HG03575 (cell line): ENCODE data around the gene KCNK10.

Experiments
- ATAC-seq: cut with Tn5 transposase; IDR thresholded peaks from one replicate; pipeline ENCODE4 v1.9.1; 2021; ENCODE audit not compliant: unreplicated experiment, insufficient number of reproducible peaks, low FRiP score; ENCODE audit errors: extremely low read depth

Gene KCNK10

DNA sequence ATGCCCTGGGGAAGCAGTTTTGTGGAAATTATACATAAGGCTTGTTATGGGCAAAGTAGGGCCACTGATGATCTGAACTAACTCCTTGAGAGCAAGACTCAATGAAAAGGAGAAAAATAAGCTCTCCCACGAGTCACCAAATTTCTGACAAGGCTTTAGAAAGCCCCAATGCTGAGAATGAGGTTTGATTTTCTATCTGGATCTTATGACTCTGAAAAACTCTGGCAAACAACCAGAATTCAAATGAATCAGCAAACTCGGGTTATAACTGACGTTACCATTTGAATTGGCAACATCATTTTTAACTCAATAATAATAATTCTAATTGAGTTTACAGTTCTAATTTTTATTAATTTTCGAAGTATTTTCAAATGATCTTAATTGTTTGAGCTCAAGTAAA is 79.1 kb downstream of the KCNK10 start:
- ATAC-seq: no peak

DNA sequence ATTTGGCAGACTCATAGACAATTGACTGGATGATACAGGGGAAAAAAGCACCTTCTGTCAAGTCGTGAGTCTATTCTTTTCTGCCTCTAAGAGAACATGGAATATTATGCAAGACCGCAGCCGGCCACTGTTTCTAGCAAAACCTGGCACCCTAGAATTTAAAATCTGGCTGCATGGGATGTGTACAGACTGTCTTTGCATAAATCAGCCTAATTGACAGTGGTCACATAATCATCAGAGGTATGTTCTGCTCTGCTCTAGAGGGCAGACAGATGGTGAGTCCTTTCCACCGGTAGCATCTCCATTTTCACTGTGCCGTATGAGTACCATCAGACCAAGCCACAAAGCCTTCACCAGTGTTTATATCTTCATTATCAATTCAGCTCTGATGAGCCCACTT is 80.6 kb downstream of the KCNK10 start:
- ATAC-seq: no peak

DNA sequence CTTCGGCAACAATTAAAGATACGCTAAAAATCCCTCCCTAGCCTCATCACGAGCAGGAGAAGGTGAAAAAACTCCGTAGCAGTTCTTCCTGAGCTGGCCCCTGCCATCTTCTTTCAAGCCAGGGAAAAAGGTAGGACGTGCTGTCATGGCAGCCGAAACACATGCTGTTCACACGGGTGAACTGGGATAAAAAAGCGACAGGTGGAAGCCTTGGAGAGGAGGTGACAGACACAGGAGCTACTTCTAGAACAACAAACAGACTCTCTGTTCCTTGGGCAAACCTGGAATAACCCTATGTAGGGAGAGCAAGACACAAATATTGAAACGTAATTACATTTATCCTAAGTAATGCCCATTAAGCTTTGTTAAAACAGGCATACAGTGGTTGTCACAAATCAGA is 81.3 kb downstream of the KCNK10 start:
- no peak for ATAC-seq

DNA sequence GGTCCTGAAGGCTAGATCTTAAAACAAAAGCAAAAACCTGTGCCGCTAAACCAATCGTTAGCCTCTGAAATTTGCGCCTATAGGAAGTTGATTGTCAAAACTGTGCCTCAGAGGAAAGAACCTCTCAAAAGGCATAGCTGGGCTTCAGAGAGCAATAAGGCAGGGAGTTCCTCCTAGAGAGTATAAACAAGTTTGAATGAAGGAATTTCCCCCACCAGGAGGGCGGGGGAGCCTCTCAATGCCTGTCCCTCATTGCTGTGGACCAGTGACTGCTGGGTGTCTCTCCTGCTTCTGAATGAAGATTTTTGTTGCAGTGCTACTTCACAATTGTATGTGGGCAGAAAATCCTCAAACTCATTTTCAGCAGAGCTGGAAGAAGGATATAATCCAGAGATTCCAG is 88.6 kb downstream of the KCNK10 start:
- no peak for ATAC-seq

DNA sequence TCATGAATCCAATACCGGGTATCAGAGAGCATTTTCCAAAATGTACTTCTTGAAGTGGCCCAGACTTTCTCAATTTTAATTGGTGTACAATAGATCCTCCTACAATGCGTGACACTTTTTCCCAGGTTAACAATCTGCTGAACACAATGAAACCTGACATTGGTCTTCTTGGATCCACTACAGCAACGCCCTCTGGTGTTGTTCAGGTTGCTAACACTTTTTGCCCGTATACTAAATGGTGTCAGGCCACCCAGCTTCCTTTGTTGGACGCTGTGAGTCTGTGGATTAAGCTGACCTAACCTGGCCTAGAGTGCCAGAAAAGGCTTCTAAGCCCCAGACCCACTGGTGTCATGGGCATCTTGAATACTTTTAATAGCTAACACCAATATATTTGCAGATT is 89.2 kb downstream of the KCNK10 start:
- no peak for ATAC-seq

DNA sequence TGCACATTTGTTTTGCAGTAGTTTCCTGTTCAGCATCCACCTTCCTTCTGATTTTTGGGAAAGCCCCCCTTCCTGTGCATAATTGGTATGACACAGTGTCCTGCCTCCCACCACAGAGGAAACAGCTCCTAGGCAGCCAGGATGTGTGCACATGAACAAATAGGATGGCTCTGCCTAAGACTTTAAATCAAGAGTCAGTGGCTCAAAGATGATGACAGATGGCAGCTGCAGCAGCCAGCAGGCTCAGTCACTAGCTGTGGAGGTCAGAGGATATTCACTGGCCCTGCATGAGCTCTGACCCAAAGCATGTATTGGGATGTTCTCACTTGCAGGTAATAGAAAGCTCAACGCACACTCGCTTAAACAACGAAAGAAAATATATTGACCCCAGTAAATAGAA is 90.3 kb downstream of the KCNK10 start:
- no peak for ATAC-seq

DNA sequence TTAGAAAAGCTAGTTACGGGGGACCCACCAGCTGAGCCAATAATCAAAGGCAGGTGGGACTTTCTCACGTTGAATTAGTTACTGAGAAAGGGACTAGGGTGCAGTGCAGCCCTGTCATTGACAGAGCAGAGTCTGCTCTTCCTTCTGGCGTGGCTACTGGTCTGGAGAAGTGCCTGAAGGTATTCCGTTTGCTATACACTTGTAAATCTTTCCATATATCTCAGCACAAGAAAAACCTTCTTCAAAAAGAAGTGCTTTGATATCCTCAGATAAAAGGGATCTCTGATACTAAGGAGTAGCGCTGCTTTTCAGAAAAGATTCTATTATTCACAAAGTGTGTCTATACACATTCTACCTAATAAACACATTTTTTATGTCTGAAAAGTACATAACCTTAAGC is 91.5 kb downstream of the KCNK10 start:
- no peak for ATAC-seq

DNA sequence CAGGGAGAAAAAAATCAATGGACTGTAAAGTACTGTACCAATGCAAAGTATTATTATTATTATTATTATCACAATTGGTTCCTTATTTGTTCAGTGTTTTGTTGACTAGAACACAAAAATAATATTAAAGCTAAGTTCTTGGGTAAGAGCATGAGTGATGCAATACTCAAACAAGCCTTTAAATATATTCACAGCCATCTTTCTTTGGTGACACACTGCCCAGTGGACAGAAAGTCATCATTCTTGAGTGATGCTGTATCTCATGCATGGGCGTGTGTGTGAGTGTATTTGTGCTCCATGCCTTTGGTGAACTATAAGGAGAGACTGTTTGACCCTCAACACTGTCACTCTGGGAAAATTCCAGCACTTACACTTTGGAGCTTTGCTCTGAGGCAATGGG is 93.6 kb downstream of the KCNK10 start:
- ATAC-seq: no peak

DNA sequence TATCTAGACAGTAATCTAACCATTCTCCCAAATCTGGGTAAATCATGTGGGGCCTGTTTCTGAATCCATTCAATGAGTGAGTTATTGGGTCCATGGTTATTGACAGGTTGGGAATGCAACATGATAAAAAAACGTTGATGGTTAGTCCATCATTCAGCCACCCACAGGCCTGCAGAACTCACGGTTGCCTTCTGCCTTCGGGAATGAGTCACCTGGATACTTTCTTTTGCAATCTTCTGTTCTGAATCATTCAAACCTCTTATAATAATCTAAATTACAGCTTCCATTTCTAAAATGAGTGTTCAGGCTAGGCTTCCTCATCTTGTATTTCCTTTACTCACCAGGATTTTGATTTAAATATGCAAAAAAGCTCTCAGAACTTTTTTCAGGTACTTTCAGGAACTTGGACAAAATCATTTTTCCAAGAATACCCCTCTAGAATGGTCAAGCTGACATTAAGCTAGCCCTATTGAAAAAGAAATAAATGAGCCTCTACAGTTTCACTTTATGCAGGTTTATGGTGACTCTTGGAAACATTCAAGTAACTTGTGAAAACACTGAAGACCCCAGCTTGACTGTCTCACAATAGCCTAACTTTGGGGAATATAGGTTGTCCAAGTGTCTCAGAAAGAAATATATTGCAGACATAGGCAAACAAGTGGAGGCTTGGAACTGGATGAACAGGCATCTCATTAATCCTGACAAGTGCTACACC is 94.4 kb downstream of the KCNK10 start:
- ATAC-seq: no peak

DNA sequence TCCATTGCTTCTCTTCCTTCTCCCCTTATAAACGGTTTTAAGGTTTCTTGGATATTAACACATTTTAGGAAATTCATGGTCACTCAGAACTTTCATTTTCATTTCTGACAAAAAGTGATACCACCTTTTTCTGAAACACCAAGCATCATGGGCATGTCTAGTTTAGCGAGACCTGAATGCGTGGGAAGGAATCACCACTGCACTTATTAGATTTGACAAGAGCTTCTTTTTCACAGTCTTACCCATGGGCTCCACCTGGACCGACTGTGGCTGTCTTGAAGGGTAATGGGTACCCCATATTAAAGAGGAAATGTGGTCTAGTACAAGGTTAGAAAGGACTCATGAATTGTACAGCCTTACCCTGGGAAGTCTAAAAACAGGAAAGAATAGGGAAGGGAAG is 95.4 kb downstream of the KCNK10 start:
- no peak for ATAC-seq

DNA sequence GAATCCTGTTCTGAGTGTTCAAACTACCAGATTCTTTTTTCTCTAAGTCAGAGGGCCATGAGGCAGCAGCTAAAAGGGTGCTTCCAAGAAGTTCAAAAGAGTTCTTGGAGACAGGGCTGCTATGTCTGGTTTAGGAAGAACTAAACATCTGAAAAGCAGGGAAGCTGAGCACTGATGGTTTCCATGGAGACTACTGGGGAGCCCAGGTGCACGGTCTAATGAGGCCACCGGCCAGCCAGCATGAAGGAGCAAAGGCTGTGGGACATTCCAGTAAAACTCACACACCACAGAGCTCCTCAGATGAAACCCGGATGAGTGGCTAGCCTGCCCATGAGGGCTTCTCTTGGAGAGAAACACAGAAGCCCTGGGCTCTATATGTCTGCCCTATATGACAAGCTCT is 97.3 kb downstream of the KCNK10 start:
- no peak for ATAC-seq

DNA sequence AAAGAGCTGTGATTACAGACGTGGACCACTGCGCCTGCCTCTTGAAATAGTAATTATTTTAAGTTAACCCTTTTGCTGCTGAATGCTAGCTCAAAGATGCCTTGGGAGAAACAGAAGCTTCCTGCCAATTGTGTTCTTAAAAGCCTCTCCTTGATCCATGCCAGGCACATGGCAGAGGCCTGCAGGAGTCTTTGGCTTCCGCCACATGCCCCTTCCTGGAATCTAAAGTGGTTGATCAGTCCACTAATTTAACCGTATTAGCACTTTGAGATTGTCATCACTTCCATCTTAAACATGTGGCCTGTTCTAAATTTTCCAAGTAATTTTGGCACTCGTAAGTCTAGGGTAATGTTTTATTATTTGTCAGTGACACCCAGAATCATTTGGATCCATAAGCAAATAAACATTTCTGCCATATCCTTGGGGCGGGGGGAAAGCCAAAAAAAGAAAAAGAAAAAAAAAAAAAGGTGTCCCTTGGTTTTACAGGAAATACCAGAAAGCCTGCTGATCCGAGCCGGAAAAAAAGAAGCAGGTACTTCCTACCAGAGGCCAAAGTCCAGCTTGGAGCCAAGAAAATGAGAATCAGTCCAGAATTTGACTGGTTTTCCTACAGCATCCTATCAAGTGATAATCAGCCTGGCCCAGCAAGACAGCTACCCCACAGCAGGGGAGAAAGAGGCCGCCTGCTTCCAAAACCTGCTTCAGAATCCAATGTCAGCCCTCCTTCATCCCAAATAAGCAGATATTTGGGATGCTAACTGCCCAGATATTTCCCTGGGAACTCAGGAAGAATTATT is 104.8 kb downstream of the KCNK10 start:
- ATAC-seq: no peak

DNA sequence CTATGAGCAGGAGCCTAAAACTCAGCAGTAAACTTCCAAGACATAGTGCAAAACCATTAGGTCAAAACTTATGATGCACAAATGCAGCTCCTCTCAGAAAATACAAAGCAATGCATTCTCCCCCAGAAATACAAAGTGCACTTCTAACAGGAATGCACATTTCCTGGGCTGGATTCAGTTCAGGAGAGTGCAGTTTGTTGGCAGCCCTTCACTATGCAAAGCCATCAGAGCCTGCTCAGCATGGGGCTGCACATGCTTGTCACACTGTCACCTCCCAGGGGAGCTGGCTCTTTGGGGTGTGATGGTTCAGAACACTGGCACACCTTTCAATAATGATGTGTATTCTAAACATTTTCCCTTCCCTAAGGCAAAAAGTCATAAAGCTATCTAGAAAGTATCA is 110.4 kb downstream of the KCNK10 start:
- no peak for ATAC-seq

DNA sequence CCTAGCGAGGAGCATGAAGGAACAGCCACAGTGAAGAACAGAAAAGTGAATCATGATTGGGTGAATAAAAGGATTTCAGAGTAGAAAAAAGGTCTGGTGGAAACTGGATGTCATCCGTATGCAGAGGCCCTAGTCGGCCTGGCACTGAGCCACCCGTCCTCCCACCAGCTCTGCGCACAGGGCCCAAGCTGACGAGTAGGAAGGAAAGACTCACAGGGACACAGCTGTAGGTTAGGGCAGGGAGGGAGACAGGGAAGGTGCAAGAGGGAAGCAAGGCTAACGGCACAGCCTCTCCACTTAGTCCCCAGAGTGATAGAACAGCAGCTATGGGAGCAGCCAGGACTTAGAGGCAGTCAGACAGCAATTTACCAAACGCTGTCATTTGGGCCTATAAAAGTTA is 112.6 kb downstream of the KCNK10 start:
- no peak for ATAC-seq

DNA sequence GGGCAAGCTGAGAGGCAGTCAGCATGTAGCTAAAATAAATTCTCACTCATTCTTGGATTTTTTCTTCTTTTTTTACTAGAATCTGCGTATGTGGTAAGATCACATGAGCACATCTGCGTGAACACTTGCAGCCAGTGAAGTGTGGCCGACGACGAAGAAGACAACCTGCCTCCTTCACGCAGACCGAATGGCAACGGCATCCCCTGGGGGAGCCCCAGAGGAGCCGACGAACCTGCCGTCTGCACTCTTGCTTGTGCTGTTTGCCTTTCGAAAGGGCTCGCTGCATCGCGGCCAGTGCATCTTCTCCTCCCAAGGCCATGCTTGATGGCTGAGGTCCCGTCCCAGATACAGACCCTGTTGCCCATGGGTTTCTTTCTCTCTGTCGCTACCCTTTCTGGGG is 113.8 kb downstream of the KCNK10 start:
- ATAC-seq: no peak

DNA sequence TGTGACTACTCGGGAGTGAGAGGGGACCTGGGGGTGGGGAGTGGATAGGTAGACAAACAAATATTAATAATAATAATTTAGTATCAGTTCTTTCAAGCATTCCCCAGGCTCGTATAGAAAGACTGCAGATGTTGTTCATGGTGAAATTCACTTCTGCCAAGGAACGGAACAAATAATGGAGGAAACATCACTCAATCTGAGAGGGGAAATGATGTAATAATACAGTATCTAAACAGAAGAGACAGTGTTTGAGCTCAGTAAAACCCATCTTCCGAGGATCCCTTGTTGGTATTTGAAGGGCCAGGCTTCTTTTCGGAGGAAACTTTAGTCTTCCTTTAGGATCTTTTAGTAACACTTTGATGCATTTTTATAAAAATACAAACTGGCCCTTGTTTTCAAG is 114.2 kb downstream of the KCNK10 start:
- no peak for ATAC-seq

DNA sequence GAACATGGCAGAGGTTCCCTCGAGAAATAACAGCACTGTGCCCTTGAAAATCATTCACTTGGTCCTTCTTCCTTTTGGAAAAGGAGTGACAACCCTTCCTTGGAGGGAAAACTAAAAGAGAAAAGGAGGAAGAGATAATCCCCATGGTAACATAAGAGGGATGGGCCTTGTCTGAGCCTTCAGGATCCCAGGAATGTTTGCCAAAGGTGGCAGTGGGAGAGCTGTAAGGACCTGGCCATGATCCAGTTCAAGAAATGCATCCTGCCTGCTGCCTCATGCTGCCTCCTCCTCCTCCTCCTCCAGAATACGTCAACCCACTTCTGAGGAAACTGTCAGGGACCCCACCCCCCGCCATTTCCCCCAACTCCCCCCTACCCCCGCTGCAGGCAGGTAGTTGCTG is 118.8 kb downstream of the KCNK10 start:
- ATAC-seq: no peak

DNA sequence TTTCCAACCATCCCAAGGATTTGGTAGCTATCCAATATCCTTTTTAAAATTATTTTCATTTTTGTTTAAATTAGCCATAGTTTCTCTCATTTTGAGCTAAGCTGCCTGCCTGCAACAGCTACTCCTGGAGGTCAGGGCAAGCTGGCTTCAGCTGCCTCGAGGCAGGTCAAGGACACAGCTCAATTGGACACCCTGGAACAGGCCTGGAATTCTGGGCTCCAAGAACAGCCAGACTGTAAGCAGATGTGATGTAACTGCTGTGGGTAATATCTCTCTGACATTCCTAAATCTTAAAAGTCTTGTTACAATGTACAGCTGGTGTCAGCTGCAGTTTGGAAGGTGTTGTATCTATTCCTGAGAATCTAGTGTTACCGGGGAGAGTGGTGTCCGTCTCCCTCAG is 119.8 kb downstream of the KCNK10 start:
- ATAC-seq: no peak

DNA sequence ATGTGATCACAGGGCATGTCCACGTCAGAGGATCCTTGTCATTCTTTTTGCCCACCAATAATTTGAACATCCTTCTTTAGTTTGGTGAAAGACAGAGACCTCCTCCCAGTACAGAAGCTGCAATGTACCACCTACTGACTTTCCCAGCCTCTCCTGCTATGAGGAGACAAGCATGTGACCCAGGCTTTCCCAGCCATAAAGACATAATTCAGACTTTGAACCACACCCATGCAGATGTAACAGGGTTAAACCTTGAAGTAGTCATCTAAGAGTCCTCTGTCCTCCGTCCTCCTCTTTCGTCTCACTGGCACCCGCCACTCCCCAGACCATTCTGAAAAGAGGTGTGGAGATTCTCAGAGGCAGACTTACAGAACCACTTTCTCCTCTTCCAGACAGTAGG is 120.8 kb downstream of the KCNK10 start:
- ATAC-seq: no peak

DNA sequence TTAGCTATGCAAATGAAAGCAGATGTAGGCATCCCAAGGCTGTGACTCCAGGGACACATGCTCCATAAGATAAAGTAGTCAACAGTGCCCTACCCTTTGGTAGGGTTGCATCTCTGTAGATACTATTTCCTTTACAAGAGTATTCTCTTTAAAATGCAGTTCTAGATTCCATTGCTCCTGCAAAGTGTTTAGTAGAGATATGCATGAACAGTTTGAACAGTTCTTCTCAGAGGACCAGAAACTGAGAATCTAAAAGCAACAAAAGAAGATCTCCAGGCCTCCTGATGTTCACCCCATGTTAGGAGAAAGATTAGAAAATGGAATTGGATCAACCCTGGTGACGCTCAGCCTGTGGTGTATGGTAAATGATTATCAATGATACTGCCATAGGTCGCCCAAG is 121.2 kb downstream of the KCNK10 start:
- ATAC-seq: no peak

DNA sequence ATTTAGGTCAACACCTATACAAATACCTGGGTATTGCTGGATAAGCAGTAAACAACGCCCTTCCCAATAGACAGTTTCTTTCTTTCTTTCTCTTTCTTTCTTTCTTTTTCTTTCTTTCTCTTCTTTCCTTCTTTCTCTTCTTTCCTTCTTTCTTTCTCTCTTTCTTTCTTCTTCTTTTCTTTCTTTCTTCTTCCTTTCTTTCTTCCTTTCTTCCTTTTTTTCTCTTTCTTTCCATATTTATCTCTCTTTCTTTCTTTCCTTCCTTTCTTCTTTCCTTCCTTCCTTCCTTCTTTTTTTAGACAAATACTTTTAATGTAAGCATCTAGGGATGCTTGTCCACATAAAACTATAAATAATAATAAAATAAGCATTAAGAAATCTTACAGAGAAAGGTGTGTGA is 123.2 kb downstream of the KCNK10 start:
- no peak for ATAC-seq
